MM.1S (cell line): ENCODE data around the gene CLEC3B.
A peak's percentile ranks its signal among the peaks of the same experiment; 100 is the strongest.

ENCODE experiments used
- DNase-seq: peaks from one replicate; pipeline ENCODE4 v3.0.0-alpha.2; 2015
- H2AFZ ChIP-seq: fragments of 300-600 bp; sonication (generic); 2 replicates; pipeline ENCODE4 v1.6.0; 2016; ENCODE audit warnings: antibody characterized with exemption, low read length
- H3F3A ChIP-seq: fragments of 300-600 bp; sonication (generic); 2 replicates; pipeline ENCODE4 v1.6.1; 2016; ENCODE audit warnings: mild to moderate bottlenecking, antibody characterized with exemption, low read length, moderate library complexity, mixed read lengths; ENCODE audit not compliant: insufficient read depth
- H3K27ac ChIP-seq: fragments of 300-600 bp; sonication (generic); 2 replicates; pipeline ENCODE4 v1.5.1; 2016; ENCODE audit warnings: mild to moderate bottlenecking, low read length
- H3K27me3 ChIP-seq: fragments of 300-600 bp; sonication (generic); replicated peaks from 2 replicates; pipeline ENCODE4 v1.6.0; 2016; ENCODE audit warnings: low read length; ENCODE audit not compliant: insufficient read depth
- H3K36me3 ChIP-seq: fragments of 300-600 bp; sonication (generic); replicated peaks from 2 replicates; pipeline ENCODE4 v1.6.1; 2016; ENCODE audit warnings: mild to moderate bottlenecking, low read length, mixed read lengths; ENCODE audit not compliant: insufficient read depth
- H3K4me1 ChIP-seq: fragments of 300-600 bp; sonication (generic); 2 replicates; pipeline ENCODE4 v1.6.1; 2016; ENCODE audit warnings: low read length, mixed read lengths
- H3K4me2 ChIP-seq: fragments of 300-600 bp; sonication (generic); 2 replicates; pipeline ENCODE4 v1.6.0; 2016; ENCODE audit warnings: low read depth, low read length
- H3K4me3 ChIP-seq: fragments of 300-600 bp; sonication (generic); 2 replicates; pipeline ENCODE4 v1.5.1; 2016; ENCODE audit warnings: low read length, mixed read lengths
- H3K79me2 ChIP-seq: fragments of 300-600 bp; sonication (generic); 2 replicates; pipeline ENCODE4 v1.6.1; 2016; ENCODE audit warnings: mixed run types, low read length, mixed read lengths
- H3K9ac ChIP-seq: fragments of 300-600 bp; sonication (generic); 2 replicates; pipeline ENCODE4 v1.6.1; 2016; ENCODE audit warnings: low read length, mixed read lengths
- H3K9me2 ChIP-seq: fragments of 300-600 bp; sonication (generic); replicated peaks from 2 replicates; pipeline ENCODE4 v1.6.1; 2016; ENCODE audit warnings: mild to moderate bottlenecking, low read length, mixed read lengths; ENCODE audit not compliant: insufficient read depth
- H3K9me3 ChIP-seq: fragments of 300-600 bp; sonication (generic); replicated peaks from 2 replicates; pipeline ENCODE4 v1.6.1; 2016; ENCODE audit warnings: mild to moderate bottlenecking, low read length, mixed read lengths; ENCODE audit not compliant: insufficient read depth
- H4K20me1 ChIP-seq: fragments of 300-600 bp; sonication (generic); 2 replicates; pipeline ENCODE4 v1.6.1; 2016; ENCODE audit warnings: mild to moderate bottlenecking, low read length, moderate library complexity, mixed read lengths; ENCODE audit not compliant: insufficient read depth
- CTCF ChIP-seq: fragments of 300-600 bp; sonication (generic); IDR thresholded peaks from 2 replicates; pipeline ENCODE4 v1.5.1; 2016; ENCODE audit warnings: antibody characterized with exemption, low read length, mixed read lengths
- EZH2 ChIP-seq: fragments of 300-600 bp; sonication (generic); optimal IDR thresholded peaks from 2 replicates; pipeline ENCODE3; 2017; ENCODE audit warnings: low read depth, mild to moderate bottlenecking, antibody characterized with exemption, low read length, mixed read lengths
- EZH2phosphoT487 ChIP-seq: fragments of 300-600 bp; sonication (generic); IDR thresholded peaks from 2 replicates; pipeline ENCODE4 v1.6.1; 2018; ENCODE audit warnings: antibody characterized with exemption, low read length

Gene CLEC3B

DNA sequence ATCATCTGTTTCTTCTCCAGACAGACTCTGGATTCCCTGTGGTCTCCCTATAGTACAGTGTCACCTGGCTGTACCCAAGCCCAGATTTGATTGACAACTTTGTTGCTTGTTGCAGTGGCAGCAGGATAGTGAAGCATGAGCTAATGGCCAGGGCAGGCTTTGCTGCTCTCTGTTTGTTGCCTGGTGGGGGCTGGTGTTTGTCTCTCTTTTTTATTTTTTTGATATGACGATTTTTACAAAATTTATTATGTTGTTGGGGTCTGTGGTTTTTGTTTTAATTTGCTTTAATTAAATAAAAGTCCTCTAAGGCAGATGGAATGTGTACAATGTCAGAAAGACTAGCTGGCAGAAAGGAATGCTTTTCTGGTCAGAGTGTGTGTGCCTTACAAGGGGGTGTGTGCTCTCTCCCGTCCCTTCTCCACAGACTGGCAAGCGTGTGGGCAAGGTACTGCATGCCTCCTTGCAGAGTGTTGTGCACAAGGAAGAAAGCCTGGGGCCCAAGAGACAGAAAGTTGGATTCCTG lies 15.2 kb upstream of the CLEC3B start:
- DNase-seq: no peak
- H3K27me3 ChIP-seq: no peaks in the 10 kb centered on the region
- no peaks in the 10 kb centered on the region for H4K20me1 ChIP-seq
- no peak overlapping the region for H2AFZ ChIP-seq
- H3K9me2 ChIP-seq: no peaks in the 10 kb centered on the region
- H3K4me1 ChIP-seq: peaks cover 27% of the 10 kb centered on the region
- H3K4me2 ChIP-seq: peak overlapping the region; percentile 27; the same call in 1 of the 2 replicates
- H3K9ac ChIP-seq: no peak overlapping the region
- H3K4me3 ChIP-seq: no peak overlapping the region
- no peaks in the 10 kb centered on the region for H3K36me3 ChIP-seq
- H3F3A ChIP-seq: peaks cover 16% of the 10 kb centered on the region
- TF ChIP-seq CTCF (no peak), EZH2 (no peak), EZH2phosphoT487 (no peak)
- H3K27ac ChIP-seq: peak overlapping the region; percentile 72; the same call in 1 of the 2 replicates
- H3K9me3 ChIP-seq: no peaks in the 10 kb centered on the region
- no peaks in the 10 kb centered on the region for H3K79me2 ChIP-seq

DNA sequence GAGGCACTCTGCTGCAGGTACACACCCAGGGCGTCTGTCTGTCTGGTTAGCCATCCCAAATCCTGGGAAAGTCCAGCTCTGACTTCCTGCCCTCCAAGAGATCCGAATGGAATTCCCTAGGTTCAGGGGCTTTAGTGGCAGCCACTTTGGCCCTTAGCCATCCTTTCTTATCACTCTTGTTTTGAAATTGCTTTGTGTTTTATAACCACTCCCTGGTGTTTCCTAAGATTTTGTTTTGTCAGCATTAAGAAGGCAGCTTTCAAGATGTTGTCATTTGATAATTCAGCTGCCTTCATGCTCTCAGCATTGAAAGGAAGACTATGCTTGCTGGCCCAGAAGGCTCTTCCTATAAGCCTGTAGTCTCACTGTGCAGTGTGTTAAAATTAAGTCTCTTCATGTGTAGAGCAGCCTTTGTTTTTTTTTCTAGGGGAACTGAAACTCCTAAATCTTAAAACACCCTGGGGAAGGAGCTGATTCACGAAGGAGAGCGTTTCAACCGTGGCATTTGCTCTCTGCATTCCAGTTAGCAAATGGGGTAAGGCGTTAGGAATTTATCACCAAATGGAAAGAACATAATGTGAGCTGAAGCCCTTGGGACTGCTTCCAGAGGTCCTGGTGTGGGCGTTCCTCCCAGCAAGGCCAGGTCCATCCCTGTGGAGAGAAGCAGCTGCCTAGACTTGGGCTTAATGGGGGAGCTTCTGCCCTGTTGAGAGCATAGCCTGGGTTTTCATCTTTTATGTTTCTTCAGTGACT lies 14.2 kb upstream of the CLEC3B start:
- H3K9ac ChIP-seq: no peak overlapping the region; the same call in 1 of the 2 replicates
- H3K27me3 ChIP-seq: no peaks in the 10 kb centered on the region
- H2AFZ ChIP-seq: no peak overlapping the region
- peaks cover 16% of the 10 kb centered on the region for H3F3A ChIP-seq
- peaks cover 27% of the 10 kb centered on the region for H3K4me1 ChIP-seq
- peak; percentile 67 for DNase-seq
- no peaks in the 10 kb centered on the region for H3K79me2 ChIP-seq
- H3K27ac ChIP-seq: peak overlapping the region; percentile 72; the same call in 1 of the 2 replicates
- H3K9me3 ChIP-seq: no peaks in the 10 kb centered on the region
- H4K20me1 ChIP-seq: no peaks in the 10 kb centered on the region
- H3K4me2 ChIP-seq: peak overlapping the region; percentile 27; the same call in 1 of the 2 replicates
- TF ChIP-seq CTCF: no peak
- TF ChIP-seq EZH2phosphoT487: no peak
- no peak for TF ChIP-seq EZH2
- H3K36me3 ChIP-seq: no peaks in the 10 kb centered on the region
- H3K9me2 ChIP-seq: no peaks in the 10 kb centered on the region
- no peak overlapping the region for H3K4me3 ChIP-seq

- no peak overlapping the region for H3K9ac ChIP-seq
- H3K4me1 ChIP-seq: peaks cover 27% of the 10 kb centered on the region
- no peaks in the 10 kb centered on the region for H3K9me3 ChIP-seq
- no peaks in the 10 kb centered on the region for H3K79me2 ChIP-seq
- H3F3A ChIP-seq: peaks cover 16% of the 10 kb centered on the region
- no peak for DNase-seq
- no peaks in the 10 kb centered on the region for H3K27me3 ChIP-seq
- H3K36me3 ChIP-seq: no peaks in the 10 kb centered on the region
- no peaks in the 10 kb centered on the region for H4K20me1 ChIP-seq
- no peak overlapping the region for H3K4me3 ChIP-seq
- H3K9me2 ChIP-seq: no peaks in the 10 kb centered on the region
- H3K4me2 ChIP-seq: no peak overlapping the region
- TF ChIP-seq EZH2phosphoT487: no peak
- TF ChIP-seq CTCF: no peak
- TF ChIP-seq EZH2: no peak
- H2AFZ ChIP-seq: no peak overlapping the region
- H3K27ac ChIP-seq: peak overlapping the region; percentile 72; the same call in 1 of the 2 replicates
Measured at GRCh38 chr3:45012577-45012976, 13.5 kb upstream of the CLEC3B start.
